ENCODE measurements around the gene ZSCAN2.

The ZSCAN2 gene

DNA sequence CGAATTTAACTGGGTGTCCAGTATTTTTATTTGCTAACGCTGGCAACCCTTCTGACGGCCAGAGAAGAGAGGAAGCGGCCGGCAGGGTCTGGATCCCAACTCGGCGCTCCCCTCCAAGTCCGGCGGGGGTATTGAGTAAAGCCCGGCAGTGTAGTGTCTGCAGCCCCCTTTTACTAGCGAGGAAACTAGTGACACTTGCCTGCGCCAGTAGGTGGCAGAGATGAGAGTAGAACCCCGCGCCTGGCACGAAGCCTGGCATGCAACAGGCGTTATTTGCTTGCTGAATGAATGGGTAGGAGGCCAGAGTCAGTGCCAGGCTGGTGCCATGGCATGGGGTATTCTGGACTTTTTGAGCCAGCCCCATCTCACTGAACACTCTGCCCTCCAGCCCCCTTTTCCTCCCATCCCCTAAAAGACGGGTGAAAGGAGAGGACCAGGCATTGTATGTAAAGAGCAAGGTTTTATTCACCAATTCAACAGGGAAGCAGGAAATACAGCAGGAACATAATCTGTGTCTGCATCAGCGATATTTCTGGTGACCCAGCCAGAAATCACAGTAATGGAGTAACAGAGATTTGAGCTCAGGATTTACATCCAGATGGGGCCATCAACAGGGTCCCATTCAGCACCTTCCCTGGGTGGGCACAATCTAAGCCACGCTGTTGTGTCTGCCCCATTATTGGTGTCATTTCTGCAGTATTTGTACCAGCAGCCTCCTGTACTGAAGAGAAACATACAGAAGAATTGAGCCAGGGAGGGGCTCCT, 54.1 kb downstream of the ZSCAN2 start:
- TF ChIP-seq, protein P1, sequence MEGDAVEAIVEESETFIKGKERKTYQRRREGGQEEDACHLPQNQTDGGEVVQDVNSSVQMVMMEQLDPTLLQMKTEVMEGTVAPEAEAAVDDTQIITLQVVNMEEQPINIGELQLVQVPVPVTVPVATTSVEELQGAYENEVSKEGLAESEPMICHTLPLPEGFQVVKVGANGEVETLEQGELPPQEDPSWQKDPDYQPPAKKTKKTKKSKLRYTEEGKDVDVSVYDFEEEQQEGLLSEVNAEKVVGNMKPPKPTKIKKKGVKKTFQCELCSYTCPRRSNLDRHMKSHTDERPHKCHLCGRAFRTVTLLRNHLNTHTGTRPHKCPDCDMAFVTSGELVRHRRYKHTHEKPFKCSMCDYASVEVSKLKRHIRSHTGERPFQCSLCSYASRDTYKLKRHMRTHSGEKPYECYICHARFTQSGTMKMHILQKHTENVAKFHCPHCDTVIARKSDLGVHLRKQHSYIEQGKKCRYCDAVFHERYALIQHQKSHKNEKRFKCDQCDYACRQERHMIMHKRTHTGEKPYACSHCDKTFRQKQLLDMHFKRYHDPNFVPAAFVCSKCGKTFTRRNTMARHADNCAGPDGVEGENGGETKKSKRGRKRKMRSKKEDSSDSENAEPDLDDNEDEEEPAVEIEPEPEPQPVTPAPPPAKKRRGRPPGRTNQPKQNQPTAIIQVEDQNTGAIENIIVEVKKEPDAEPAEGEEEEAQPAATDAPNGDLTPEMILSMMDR (IDR thresholded peaks at IDR 0.05): peak; percentile 78

DNA sequence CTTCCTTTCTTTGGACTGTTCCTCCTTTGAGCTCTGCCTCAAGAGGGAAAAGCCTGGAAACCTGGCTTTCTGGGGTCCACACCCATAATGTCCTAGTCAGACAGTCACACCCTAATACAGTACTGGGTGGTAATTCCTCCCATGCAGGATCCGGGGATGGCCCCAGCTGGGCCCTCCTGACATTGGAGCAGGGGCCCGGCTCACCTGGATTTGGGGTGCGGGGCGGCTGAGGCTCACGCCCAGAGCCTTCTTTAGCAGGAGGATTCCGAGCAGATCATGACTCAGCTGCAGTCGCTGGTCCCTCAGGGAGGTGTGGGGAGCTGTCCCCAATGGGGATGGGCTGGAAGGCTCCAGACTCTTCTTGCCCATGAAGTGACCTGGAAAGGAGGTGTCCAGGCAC, 56.2 kb downstream of the ZSCAN2 start:
- TF ChIP-seq, protein P1 (IDR thresholded peaks at IDR 0.05): no peak

DNA sequence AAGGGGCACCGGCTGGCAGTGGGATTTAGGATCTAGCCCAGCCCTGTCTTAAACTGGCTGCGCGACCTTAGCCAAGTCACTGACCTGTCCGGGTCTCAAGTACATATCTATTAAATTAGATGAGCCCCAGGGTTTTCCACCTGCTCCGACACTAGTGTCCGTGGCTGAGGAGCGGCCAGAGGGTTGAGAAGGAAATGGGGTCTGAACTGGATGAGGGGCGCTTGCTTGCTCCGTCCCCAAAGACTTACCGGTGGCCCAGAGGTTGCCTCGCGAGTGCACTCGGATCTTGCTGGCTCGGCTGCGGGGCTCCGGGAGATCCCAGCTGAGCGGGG, 56.9 kb downstream of the ZSCAN2 start:
- TF ChIP-seq, protein P1 (IDR thresholded peaks at IDR 0.05): no peak

DNA sequence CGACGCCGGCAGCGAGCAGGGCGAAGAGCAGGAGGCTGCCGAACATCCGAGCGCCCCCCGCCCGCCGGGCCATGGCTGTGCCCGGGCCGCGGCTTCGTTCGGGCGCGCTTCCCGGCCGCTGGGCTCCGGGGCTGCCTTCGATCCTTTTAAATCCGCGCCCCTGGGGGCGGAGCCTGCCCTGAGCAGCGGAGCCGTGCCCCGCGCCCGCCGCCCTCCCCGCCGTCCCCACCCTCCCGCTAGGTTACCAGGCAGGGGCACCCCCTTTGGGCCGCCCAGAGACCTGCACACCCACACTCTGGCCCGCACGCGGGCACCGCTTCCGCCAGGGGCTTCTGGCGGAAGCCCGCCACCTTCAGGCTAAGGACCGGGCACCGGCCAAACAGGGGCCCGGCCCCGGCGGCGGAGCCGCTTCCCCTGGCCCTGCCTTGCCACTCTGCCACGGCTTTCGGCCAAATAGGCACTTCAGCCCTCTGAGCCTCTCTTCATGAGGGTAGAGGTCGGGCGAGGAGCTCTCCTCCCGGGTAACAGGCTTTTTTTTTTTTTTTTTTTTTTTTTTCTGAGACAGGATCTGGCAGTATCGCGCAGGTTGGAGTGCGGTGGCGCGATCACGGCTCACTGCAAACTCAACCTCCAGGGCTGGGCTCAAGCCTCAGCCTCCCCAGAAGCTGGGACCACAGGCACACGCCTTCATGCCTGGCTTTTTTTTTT, 57.4 kb downstream of the ZSCAN2 start, which contains the start of gene NMB:
Gene NMB (minus strand): TSS at position 120 of the 708 bp plus-strand sequence. CDS start 47 bp downstream, at position 73.
- TF ChIP-seq, protein P1 (IDR thresholded peaks at IDR 0.05): peak; percentile 32

DNA sequence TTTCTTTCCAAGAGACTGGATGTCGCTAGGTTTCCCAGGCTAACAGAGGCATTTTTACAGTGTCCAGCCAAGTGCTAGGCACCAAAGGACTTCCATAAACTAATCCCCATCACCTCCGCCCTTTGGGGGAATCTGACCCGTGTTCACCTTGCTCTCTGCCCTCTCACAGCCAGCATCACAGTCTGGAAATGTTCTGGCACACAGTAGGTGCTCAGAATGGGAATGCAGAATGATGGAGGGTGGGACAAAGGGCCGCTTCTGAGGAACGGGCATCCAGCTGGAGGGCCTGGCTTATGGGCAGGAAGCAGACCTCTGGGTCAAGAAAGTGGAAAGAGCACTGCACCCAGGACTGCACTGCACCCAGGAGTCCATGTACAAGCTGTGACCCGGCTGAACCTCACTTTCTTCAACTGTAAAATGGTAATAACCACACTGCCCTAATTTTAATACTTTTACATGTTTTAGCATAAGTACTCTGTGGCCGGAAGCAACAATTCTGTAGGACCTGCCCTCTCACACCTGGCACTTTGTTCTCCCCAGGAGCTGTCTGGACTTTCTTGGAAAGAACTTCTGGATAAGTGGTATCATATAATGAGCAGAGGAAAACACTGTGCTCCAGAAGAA, 58.1 kb downstream of the ZSCAN2 start:
- TF ChIP-seq, protein P1 (IDR thresholded peaks at IDR 0.05): no peak

DNA sequence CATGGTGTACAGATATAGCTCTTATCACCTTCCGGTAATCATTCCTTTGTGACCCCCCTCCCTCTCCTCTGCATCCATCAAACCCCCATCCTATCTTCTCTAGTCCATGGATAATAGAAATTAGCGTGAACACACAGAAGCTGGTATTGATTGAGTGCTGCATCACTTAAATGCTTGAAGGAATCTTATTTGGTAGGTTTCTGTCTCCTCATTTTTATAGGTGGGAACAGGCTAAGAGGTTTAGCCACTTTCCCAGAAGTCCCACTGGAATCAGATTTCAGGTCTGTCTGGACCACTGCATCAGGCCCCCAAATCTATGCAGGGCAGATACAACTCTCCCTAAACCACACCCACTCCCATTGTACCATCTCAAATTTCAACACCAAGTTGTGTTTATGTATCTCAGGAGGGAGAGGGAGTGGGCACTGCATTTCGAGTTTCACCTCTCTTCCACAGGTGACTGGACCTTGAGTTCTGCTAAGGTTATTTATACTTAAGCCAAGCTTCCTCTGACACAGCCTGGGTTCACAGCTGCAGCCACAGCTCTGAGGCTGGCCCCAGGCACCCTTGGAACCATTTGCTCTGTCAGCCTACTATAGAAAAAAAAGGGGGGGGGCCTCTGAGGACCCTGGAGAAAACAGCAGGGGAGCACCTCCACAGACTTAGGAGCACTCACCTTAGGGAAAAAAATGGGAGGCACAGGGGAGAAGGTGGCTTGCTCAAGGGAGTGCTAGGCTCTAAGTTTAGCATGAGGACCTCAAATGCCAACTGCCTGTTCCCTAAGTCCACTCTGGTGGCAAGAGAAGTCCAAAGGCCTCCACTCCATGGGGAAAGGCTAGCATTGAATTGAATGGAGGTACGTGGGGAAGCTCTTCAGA, 59.3 kb downstream of the ZSCAN2 start:
- TF ChIP-seq, protein P1 (IDR thresholded peaks at IDR 0.05): no peak

DNA sequence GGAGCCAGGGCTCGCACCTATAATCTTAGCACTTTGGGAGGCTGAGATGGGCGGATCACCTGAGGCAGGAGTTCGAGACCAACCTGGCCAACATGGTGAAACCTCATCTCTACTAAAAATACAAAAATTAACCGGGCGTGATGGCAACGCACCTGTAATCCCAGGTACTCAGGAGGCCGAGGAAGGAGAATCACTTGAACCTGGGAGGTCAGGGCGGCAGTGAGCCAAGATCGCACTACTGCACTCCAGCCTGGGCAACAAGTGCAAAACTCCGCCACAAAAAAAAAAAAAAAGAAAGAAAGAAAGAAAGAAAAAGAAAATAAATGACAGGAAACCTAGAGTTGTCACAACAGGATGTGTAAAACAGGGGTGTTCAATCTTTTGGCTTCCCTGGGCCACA, 60.2 kb downstream of the ZSCAN2 start:
- TF ChIP-seq, protein P1 (IDR thresholded peaks at IDR 0.05): no peak

All from LNCAP (cell line).